ENCODE results near the gene DOK7.

The DOK7 gene

GRCh38 chr4:3427706-3428446 is 35.2 kb upstream of the DOK7 start:
- Histone ChIP-seq H3K36me3 (ENCODE audit: control insufficient read depth, insufficient read depth, low read length) (no peaks in the 10 kb centered on the region), H3K27me3 (replicated peaks; ENCODE audit: control insufficient read depth, insufficient read depth, low read length, poor library complexity, severe bottlenecking) (no peaks in the 10 kb centered on the region), H3K4me1 (ENCODE audit: control insufficient read depth, insufficient read depth, low read length, poor library complexity, severe bottlenecking) (no peaks in the 10 kb centered on the region), H3K4me3 (ENCODE audit: insufficient read depth, low read depth, low read length, poor library complexity, severe bottlenecking) (no peak overlapping the region), H3K27ac (ENCODE audit: insufficient read depth, low read length, poor library complexity, severe bottlenecking) (no peak overlapping the region), H3K9me3 (ENCODE audit: control insufficient read depth, low read length) (no peaks in the 10 kb centered on the region)
- no peak for DNase-seq

GRCh38 chr4:3429651-3430050 is 33.5 kb upstream of the DOK7 start:
- no peak for DNase-seq
- Histone ChIP-seq H3K9me3 (ENCODE audit: control insufficient read depth, low read length) (no peaks in the 10 kb centered on the region), H3K4me1 (ENCODE audit: control insufficient read depth, insufficient read depth, low read length, poor library complexity, severe bottlenecking) (no peaks in the 10 kb centered on the region), H3K27me3 (replicated peaks; ENCODE audit: control insufficient read depth, insufficient read depth, low read length, poor library complexity, severe bottlenecking) (no peaks in the 10 kb centered on the region), H3K27ac (ENCODE audit: insufficient read depth, low read length, poor library complexity, severe bottlenecking) (no peak overlapping the region), H3K4me3 (ENCODE audit: insufficient read depth, low read depth, low read length, poor library complexity, severe bottlenecking) (no peak overlapping the region), H3K36me3 (ENCODE audit: control insufficient read depth, insufficient read depth, low read length) (no peaks in the 10 kb centered on the region)

GRCh38 chr4:3430524-3430923 is 32.6 kb upstream of the DOK7 start:
- H3K27ac ChIP-seq (ENCODE audit: insufficient read depth, low read length, poor library complexity, severe bottlenecking), result no peak overlapping the region
- no peaks in the 10 kb centered on the region for H3K4me1 ChIP-seq (ENCODE audit: control insufficient read depth, insufficient read depth, low read length, poor library complexity, severe bottlenecking)
- no peaks in the 10 kb centered on the region for H3K27me3 ChIP-seq (replicated peaks; ENCODE audit: control insufficient read depth, insufficient read depth, low read length, poor library complexity, severe bottlenecking)
- H3K36me3 ChIP-seq (ENCODE audit: control insufficient read depth, insufficient read depth, low read length), result no peaks in the 10 kb centered on the region
- H3K9me3 ChIP-seq (ENCODE audit: control insufficient read depth, low read length), result no peaks in the 10 kb centered on the region
- no peak for DNase-seq
- H3K4me3 ChIP-seq (ENCODE audit: insufficient read depth, low read depth, low read length, poor library complexity, severe bottlenecking), result no peak overlapping the region

- no peaks in the 10 kb centered on the region for H3K27me3 ChIP-seq (replicated peaks; ENCODE audit: control insufficient read depth, insufficient read depth, low read length, poor library complexity, severe bottlenecking)
- no peaks in the 10 kb centered on the region for H3K4me1 ChIP-seq (ENCODE audit: control insufficient read depth, insufficient read depth, low read length, poor library complexity, severe bottlenecking)
- no peak overlapping the region for H3K27ac ChIP-seq (ENCODE audit: insufficient read depth, low read length, poor library complexity, severe bottlenecking)
- H3K9me3 ChIP-seq (ENCODE audit: control insufficient read depth, low read length), result no peaks in the 10 kb centered on the region
- no peaks in the 10 kb centered on the region for H3K36me3 ChIP-seq (ENCODE audit: control insufficient read depth, insufficient read depth, low read length)
- DNase-seq, result no peak
- H3K4me3 ChIP-seq (ENCODE audit: insufficient read depth, low read depth, low read length, poor library complexity, severe bottlenecking), result no peak overlapping the region
Measured at GRCh38 chr4:3431446-3431993, 31.6 kb upstream of the DOK7 start.

GRCh38 chr4:3432381-3432790 is 30.7 kb upstream of the DOK7 start:
- Histone ChIP-seq H3K9me3 (ENCODE audit: control insufficient read depth, low read length) (no peaks in the 10 kb centered on the region), H3K4me1 (ENCODE audit: control insufficient read depth, insufficient read depth, low read length, poor library complexity, severe bottlenecking) (no peaks in the 10 kb centered on the region), H3K4me3 (ENCODE audit: insufficient read depth, low read depth, low read length, poor library complexity, severe bottlenecking) (no peak overlapping the region), H3K36me3 (ENCODE audit: control insufficient read depth, insufficient read depth, low read length) (no peaks in the 10 kb centered on the region), H3K27me3 (replicated peaks; ENCODE audit: control insufficient read depth, insufficient read depth, low read length, poor library complexity, severe bottlenecking) (no peaks in the 10 kb centered on the region), H3K27ac (ENCODE audit: insufficient read depth, low read length, poor library complexity, severe bottlenecking) (no peak overlapping the region)
- no peak for DNase-seq

GRCh38 chr4:3433138-3433869 is 29.8 kb upstream of the DOK7 start:
- H3K27me3 ChIP-seq (replicated peaks; ENCODE audit: control insufficient read depth, insufficient read depth, low read length, poor library complexity, severe bottlenecking), result no peaks in the 10 kb centered on the region
- no peak overlapping the region for H3K27ac ChIP-seq (ENCODE audit: insufficient read depth, low read length, poor library complexity, severe bottlenecking)
- no peaks in the 10 kb centered on the region for H3K4me1 ChIP-seq (ENCODE audit: control insufficient read depth, insufficient read depth, low read length, poor library complexity, severe bottlenecking)
- H3K36me3 ChIP-seq (ENCODE audit: control insufficient read depth, insufficient read depth, low read length), result no peaks in the 10 kb centered on the region
- no peak overlapping the region for H3K4me3 ChIP-seq (ENCODE audit: insufficient read depth, low read depth, low read length, poor library complexity, severe bottlenecking)
- H3K9me3 ChIP-seq (ENCODE audit: control insufficient read depth, low read length), result no peaks in the 10 kb centered on the region
- no peak for DNase-seq

- H3K27ac ChIP-seq (ENCODE audit: insufficient read depth, low read length, poor library complexity, severe bottlenecking), result no peak overlapping the region
- no peak overlapping the region for H3K4me3 ChIP-seq (ENCODE audit: insufficient read depth, low read depth, low read length, poor library complexity, severe bottlenecking)
- no peak for DNase-seq
- no peaks in the 10 kb centered on the region for H3K4me1 ChIP-seq (ENCODE audit: control insufficient read depth, insufficient read depth, low read length, poor library complexity, severe bottlenecking)
- H3K27me3 ChIP-seq (replicated peaks; ENCODE audit: control insufficient read depth, insufficient read depth, low read length, poor library complexity, severe bottlenecking), result no peaks in the 10 kb centered on the region
- H3K36me3 ChIP-seq (ENCODE audit: control insufficient read depth, insufficient read depth, low read length), result no peaks in the 10 kb centered on the region
- H3K9me3 ChIP-seq (ENCODE audit: control insufficient read depth, low read length), result no peaks in the 10 kb centered on the region
Measured at GRCh38 chr4:3434881-3435685, 28.0 kb upstream of the DOK7 start.

- Histone ChIP-seq H3K9me3 (ENCODE audit: control insufficient read depth, low read length) (no peaks in the 10 kb centered on the region), H3K36me3 (ENCODE audit: control insufficient read depth, insufficient read depth, low read length) (no peaks in the 10 kb centered on the region), H3K4me3 (ENCODE audit: insufficient read depth, low read depth, low read length, poor library complexity, severe bottlenecking) (no peak overlapping the region), H3K27me3 (replicated peaks; ENCODE audit: control insufficient read depth, insufficient read depth, low read length, poor library complexity, severe bottlenecking) (no peaks in the 10 kb centered on the region), H3K27ac (ENCODE audit: insufficient read depth, low read length, poor library complexity, severe bottlenecking) (no peak overlapping the region), H3K4me1 (ENCODE audit: control insufficient read depth, insufficient read depth, low read length, poor library complexity, severe bottlenecking) (no peaks in the 10 kb centered on the region)
- DNase-seq, result no peak
Measured at GRCh38 chr4:3435686-3435956, 27.5 kb upstream of the DOK7 start.

GRCh38 chr4:3436048-3436797 is 26.9 kb upstream of the DOK7 start:
- Histone ChIP-seq H3K27me3 (replicated peaks; ENCODE audit: control insufficient read depth, insufficient read depth, low read length, poor library complexity, severe bottlenecking) (no peaks in the 10 kb centered on the region), H3K9me3 (ENCODE audit: control insufficient read depth, low read length) (no peaks in the 10 kb centered on the region), H3K27ac (ENCODE audit: insufficient read depth, low read length, poor library complexity, severe bottlenecking) (no peak overlapping the region), H3K4me3 (ENCODE audit: insufficient read depth, low read depth, low read length, poor library complexity, severe bottlenecking) (no peak overlapping the region), H3K4me1 (ENCODE audit: control insufficient read depth, insufficient read depth, low read length, poor library complexity, severe bottlenecking) (no peaks in the 10 kb centered on the region), H3K36me3 (ENCODE audit: control insufficient read depth, insufficient read depth, low read length) (no peaks in the 10 kb centered on the region)
- no peak for DNase-seq
